HT-29 (cell line): ENCODE data around the gene FRAS1. TPM values are rescaled to one million over a fixed set of nuclear protein-coding genes. Genes with fewer than 3 reads are reported as not detected.
"Not testable (repeated sequence)": the region's sequence is repeated elsewhere in the genome, so short reads cannot be mapped to it uniquely, and the experiment has no call there.

ENCODE experiments used
- DNase-seq: peaks from one replicate; pipeline ENCODE4 v3.0.0-alpha.2; 2015; ENCODE audit warnings: low spot score
- total RNA-seq: library from RNA; depleted of rRNA; stranded (reverse); fragments of >200 nt; shearing (Covaris generic); gene quantifications from 2 replicates; pipeline ENCODE4 v1.2.3, GENCODE V29; 2014

Gene FRAS1
- total RNA-seq, 1 experiment from 2014 or later: 18.9 TPM

DNA sequence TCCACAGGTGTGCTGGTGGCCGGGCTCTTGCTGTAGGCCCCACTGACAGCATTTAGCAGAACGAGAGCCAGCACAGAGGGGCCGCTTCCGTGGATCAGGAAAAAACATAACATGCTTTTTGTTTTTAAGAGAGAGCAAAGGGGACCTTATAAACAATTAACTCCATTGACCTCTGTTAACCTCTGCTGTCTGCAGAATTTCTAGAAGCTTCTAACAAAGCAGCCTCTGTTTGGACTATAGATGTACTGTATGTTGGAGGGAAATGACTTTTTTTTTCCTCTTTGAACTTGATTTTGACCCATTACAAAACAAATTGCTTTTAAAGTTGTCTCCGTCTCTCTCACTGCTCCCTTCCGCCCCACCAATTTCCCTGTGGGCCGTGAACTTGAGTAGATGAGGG lies 210.7 kb downstream of the FRAS1 start:
- no peak for DNase-seq

DNA sequence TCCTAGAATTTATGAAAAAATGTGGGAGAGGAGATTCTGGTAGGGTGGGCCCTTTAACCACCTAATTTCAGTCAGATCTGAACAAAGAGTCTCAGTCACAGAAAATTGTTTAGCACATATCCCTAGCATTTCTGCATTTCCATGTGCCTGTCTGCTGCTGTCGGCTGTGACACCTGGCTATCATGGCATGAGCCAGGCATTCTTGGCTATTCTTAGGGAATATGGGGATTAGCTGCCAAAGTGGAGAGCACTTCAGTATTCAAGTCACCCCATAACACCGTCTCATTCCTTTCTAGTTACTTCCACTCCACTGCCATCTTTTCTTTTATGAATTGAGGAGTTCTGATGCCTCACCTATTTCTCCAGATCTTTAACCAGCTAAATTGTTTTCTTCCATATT lies 211.5 kb downstream of the FRAS1 start:
- DNase-seq: no peak

DNA sequence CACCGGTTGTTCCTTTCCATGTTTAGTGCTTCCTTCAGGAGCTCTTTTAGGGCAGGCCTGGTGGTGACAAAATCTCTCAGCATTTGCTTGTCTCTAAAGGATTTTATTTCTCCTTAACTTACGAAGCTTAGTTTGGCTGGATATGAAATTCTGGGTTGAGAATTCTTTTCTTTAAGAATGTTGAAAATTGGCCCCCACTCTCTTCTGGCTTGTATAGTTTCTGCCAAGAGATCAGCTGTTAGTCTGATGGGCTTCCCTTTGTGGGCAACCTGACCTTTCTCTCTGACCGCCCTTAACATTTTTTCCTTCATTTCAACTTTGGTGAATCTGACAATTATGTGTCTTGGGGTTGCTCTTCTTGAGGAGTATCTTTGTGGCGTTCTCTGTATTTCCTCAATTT lies 218.3 kb downstream of the FRAS1 start:
- DNase-seq: not testable (repeated sequence)

DNA sequence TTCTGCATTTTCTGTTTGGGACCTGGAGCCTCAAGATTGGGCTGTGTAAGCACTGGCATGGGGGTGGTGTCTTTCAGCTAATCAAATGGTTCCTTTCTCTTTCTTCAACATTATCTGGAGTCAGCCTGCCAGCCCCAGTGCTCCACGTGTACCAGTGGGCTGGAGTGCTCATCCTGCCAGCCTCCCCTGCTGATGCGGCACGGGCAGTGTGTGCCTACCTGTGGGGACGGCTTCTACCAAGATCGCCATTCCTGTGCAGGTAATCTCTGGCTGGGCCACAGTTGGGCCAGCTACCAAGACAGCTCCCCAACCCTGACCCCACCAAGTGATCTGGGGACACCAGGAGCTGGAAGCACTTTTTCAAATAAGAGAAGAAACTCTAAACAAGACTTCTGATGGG lies 229.2 kb downstream of the FRAS1 start:
- DNase-seq: no peak

DNA sequence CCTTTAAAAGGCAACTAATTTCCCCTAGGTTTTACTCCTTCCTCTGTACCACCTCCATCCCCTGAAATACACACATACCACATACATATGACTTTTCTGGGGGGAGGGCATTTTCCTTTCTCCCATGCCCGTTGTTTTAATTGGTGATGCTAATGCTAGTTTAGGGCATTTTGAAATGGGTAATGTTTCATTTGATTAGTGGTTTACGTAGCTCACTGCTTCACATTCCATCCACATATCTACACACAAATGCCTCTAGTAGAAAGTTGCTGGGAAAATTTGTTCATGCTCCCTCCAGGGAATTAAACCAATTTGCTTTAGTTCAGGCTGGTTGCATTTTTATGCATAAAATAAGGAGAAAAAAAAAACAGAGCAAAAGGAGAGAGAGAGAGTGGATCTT lies 231.2 kb downstream of the FRAS1 start:
- DNase-seq: no peak

DNA sequence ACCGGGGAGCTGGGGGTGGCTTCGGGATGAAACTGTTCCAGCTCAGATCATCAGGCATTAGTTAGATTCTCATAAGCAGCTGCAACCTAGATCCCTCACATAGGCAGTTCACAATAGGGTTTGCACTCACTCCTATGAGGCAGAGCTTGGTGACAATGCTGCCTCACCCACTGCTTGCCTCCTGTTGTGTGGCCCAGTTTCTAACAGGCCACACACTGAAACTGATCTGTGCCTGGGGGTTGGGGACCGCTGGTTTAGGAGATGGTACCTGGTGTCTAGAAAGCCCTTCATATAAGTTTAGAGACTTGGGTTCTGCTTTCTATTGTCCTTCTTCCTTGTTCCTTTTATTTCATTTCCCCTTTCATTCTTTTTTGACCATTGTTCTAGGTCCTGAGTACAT lies 234.2 kb downstream of the FRAS1 start:
- DNase-seq: no peak

DNA sequence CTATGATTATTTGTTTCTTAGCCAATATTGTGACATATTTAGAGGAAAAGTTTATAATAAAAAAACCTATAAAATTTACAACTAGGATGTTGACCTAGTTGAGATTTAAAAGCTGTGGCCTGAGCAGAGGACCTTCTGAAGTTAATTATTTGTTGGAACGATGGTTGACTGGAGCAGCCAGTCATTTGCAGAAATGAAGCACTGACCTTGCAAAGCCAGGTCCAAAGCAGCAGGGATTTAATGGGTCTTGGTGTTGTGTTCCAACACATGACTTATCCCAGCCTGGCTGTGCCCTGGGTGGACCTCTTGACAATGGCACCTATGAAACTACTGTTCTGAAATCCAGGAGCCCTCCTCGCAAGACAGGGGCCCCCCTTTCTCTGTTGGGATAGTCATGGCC lies 235.2 kb downstream of the FRAS1 start:
- no peak for DNase-seq

DNA sequence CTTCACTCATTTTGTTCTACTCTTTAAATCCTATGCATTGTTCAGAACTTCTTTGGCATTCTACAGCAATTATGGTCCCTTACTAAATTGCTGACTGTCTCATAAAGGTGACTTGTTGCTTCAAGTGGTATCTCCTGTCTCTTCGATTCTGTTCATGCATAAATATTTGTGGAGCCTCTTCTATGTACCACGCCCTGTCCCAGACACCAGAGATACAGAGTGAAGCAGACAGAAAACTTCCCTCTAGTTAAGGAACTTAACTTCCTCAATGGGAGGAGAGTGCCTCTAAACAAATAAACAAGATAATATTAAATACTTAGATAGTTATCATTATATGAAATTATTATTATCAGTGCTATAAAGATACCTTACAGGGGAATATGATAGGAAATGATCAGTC lies 235.7 kb downstream of the FRAS1 start:
- no peak for DNase-seq

DNA sequence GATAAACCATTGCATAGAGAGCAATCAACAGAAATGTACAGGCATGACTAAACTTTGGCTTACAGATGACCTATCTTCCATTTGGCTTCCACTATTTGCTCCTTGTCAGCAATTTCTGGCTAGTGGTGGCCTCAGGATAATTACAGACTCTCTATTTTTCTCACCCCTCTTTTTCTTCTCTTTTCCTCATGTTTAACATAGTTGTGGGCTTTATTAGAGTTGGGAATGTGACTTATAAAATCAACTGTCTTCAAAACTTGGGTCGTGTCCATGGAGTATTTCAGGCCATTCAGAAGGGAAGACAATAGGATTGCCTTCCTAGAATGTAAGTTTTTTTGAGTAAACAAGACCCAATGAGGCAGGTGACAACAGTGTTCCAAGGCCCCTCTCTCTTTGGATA lies 236.2 kb downstream of the FRAS1 start:
- no peak for DNase-seq

DNA sequence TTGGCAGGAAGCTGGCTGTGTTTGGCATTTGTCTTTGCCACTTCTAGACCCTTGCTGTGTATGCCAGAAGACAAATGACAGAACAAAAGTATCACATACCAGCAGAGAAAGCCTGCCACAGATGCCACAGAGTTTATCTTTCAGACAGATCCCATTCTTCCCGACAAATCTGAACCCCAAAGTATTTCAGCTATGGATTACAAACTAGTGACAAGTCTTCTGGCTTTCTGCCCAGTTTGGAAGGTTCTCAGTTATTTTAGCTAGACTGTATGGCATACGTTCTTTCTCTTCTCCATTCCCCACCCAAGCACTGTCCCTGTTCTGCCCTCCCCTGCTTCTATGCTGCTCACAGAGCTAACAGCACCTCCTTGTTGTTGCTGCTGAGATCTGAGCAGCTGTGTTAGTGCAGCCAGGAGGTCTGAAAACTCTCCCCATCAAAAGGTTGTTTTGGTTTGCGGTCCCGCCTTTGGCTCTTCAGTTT lies 236.7 kb downstream of the FRAS1 start:
- DNase-seq: peak; percentile 63

DNA sequence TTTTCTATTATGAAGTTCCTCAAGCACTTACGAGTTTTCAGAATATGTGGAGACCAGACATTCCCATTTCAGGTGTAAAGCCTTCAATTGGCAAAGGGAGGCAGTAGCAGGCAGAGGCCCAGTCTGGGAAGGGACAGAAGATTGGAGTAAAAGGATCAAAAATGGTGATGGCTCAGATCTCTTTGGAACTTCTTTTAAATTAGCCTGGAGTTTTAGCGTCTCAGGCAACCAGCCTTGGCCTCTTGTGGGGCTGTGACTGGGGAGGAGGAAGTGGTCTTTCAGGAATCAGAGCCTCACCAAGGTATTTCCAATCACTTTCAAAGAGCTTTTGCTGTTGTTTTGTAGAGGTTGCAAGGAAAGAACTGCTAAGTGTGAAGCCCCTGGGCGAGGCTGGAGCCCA lies 239.1 kb downstream of the FRAS1 start:
- no peak for DNase-seq

DNA sequence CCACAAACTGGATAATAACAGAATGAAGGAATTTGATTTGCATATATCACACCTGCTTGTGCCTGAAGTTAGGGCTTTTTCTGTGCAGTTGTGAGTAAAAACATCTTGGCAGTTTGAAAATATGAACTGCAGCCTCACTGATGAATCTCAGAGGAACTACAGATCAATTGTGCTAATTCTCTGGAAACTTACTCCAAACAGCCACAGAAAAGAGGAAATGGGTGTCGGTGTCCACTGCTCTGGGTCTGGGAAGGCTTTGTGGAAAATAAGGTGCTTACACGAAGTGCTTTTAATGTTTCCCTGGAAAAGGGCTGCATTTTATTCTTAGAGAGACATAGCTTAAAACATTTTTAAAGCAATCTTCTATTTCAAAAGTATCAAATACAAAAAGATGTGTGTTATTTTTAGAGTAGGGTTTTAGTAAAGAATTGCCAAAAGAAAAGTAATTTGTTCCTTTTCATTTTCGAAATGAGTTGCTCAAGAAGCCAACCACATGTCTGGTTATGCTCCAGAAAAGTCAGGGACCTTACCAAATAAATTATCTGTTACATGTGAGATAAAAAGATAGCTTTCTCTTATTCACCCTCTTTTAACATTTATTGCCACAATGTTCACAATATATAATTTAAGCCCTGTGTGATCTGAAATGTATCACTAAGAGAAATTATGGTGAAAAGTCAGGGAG lies 240.1 kb downstream of the FRAS1 start:
- DNase-seq: no peak

DNA sequence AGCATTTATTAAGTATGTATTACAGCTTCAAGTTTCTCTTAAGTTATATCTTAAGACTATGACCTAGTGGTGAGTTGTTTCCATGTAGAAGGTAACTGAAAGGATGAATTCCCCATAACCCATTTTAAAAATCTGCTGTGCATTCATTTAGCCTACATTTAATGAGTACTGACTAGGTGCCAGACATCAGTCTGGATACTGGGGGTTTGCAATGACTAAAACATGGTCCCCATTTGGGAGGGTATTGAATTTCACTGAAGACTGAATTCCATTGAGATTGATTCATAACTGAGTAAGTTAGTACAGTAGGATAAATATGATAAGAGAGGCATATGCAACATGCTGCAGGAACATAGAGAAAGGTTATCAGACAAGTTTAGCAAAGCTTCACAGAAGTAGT lies 241.5 kb downstream of the FRAS1 start:
- no peak for DNase-seq

DNA sequence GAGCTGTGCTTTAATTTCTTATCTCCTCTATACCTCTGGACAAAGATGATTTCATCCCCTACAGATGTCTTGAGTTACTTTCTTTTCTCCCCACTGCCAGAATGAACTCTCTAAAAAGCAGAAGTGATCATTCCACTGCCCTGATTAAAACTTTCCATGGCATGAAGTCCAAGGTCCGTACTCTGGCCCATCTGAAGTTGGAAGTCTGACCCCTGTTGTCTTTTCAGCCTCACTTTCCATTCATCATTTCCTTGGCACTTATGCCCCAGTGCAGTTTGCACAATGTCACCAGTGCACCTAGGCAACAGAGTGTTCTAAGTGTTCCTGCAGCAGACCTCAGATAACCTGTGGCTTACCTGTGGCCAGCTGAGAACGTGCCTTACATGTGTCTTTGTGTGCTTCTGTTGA lies 242.4 kb downstream of the FRAS1 start:
- no peak for DNase-seq

DNA sequence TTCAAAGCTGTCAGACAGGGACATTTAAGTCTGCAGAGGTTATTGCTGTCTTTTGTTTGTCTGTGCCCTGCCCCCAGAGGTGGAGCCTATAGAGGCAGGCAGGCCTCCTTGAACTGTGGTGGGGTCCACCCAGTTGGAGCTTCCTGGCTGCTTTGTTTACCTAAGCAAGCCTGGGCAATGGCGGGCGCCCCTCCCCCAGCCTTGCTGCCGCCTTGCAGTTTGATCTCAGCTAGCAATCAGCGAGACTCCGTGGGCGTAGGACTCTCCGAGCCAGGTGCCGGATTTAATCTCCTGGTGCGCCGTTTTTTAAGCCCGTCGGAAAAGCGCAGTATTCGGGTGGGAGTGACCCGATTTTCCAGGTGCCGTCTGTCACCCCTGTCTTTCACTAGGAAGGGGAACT lies 250.1 kb downstream of the FRAS1 start:
- not testable (repeated sequence) for DNase-seq

DNA sequence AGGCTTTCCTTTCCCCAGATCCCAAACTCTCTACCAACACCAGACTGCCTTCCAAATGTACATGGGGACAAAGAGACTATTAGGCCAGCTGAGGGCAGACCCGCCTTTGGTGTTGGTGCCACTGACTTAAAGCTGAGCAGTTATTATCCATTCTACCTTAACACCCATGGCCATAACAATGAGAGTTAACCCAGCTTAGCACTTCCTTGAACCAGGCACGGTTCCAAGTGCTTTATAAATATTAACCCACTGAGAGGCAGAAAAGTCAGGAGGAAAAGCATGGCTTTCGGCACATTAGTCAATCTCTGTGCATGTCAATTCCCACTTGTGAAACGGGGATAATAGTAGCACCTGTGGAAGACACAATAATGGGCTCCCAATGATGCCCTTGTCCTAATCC lies 251.4 kb downstream of the FRAS1 start:
- DNase-seq: peak; percentile 23

DNA sequence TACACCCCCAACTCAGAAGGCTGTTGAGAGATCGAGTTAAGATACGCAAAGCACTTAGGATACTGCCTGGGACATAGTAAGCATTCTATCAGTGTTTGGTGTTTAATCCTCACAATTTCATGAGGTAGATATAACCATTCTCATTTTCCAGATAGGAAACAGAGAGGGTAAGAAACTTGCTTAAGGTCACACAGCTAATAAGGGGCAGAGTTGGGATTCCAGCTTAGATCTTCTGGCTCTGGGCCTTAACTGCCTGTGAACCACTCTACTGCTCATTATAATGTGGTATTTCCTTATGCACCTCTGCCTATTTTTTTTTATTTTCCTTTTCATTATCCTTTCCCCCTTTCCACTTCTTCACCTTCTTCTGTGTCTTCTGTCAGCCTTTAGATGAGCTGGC lies 252.2 kb downstream of the FRAS1 start:
- DNase-seq: no peak

DNA sequence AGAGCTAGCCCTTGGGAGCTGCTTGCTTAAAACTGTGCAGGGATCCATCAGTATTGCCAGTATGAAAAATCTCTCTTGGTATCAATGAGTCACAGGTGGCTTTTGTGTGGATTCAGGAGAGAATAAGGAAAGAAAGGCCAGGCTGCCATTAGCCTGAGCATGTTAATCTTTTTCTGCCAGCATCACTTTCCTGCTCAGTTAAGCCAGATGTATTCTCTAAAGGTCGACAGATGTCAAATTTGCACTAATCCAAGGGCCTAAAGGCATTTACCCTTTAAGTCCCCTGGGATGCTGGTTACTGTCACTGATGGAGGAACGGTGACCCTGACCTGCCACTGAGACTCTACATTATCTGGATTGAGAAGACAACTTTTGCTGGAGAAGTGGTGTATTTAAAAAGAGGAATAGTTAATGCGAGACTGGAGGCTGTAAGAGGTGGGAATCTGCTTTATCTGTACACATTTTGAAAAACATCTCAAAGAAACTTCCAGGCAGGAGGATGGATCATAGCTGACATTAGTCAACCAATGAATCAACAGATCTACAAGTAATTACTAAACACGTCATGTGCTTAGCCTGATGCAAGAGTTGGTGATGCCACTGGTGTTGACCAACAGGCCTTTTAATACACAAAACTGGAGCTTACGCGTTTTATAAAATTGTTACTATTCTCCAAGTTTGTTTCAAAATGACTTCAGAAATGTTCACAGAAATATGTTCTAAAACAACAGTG lies 253.1 kb downstream of the FRAS1 start:
- DNase-seq: no peak

DNA sequence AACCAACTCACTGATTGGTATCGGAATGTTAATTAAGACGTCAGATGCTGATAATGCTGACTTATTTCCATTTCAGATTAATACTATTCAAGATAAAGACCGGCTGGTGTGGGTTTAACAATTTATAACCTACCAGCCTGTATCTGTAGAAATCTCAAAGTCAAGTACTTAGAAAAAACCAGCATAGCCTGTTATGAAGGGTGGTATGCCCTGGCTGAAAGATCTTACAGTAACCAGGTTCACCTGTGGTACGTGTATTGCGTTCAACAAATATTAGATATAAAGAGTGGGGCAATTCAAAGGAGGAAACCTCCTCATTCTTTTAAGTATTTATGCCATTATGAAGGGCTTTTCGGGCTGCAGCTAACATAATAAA lies 253.6 kb downstream of the FRAS1 start:
- no peak for DNase-seq

DNA sequence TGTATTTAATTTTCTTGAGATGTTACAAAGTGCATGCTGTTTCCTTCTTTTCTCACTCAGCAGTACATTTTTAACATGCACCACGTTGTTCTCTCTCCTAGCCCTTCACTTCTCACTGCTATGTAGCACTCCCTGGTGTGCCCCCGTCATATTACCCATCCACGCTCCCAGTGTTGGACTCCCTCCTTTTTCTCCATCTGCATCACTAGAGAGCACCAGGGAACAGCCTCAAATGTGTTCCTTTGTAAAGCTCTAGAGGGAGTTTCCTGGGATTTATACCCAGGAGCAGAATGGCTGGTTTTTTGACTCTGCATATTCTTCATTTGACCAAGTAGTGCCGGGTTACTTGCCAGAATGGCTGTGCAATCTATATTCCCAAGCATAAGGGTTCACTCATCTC lies 254.2 kb downstream of the FRAS1 start:
- peak; percentile 27 for DNase-seq

DNA sequence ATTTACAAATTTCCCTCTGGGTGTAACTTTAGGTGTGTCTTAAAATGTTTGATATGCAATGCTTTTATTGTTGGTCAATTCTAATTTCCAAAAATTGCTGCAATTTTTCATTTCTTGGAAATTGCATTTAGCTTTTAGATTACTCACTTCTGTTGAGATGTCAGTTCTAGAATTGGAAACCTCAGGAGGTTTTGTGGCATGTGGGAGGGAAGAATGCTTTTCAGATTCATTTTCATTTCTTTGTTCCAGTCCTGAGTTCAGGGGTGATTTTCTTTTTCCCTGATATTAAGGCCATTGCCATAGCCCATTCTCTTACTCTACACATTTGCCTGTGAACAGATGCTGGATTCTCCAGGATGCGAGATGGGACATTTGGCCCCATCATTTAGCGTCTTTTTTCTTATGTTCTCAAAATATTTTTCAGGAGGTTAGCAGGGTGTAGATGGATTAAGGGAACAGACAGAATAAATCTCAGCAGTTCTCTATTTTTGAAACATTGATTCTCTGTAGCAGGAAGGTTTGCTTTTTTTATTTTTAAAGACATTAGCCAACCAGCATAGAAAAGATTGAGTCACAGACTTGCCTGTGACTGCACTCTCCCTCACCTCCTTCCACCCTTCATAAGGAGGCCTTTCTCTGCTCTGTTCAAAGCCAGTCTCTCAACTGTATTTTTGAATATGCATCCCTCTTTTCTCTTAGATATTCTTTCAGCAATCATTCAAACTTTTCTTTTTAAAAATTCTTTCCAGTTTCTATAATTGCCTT lies 256.0 kb downstream of the FRAS1 start:
- no peak for DNase-seq

DNA sequence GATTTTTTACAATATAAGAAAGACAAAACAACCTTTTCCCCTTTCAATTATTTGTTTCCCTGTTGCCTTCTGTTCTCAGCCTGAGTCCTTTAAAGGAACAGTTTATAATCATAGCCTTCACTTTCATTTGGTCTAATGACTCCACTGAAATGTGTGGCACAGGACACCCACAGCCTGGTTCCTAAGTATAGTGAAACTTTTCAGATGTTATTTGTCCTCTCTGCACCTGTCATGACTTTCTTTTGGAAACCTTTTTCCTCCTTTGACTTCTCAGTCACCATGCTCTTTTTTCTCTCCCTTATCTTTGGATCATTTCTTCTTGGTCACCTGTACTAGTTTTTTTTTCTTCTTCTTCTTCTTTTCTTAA lies 256.6 kb downstream of the FRAS1 start:
- no peak for DNase-seq

DNA sequence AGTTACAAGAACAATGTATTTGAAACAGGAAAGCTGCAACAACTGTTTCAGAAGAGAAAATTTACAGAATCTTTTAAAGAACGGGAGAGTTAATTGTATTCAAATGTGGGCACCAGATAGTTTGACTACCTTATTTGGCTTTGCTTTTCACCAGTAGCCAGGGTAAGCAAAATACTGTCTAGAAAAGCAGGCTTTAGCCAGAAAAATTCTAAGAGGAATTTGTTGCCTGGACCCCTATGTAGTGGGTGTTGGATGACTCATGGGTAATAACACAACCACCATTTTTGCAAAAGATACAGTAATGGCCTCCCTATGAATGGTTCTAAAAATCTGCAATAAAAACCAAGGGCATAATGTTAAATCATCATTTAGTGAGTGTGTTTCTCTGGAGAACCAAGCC lies 261.0 kb downstream of the FRAS1 start:
- no peak for DNase-seq
